Measurements from ENCODE around the gene GPD2. TPM values are rescaled to one million over a fixed set of nuclear protein-coding genes. Genes with fewer than 3 reads are reported as not detected.

GPD2 gene
- total and polyA plus RNA-seq, 2 of the 8 experiments (the other 6 are each of a cell fraction or from before 2014, with no cell fraction given) = 8.4 to 43.1 TPM

GRCh38 chr2:156447761-156448160 is 11.6 kb downstream of the GPD2 start:
- no peak overlapping the region for H2BK15ac ChIP-seq (ENCODE audit: low read length)
- H3K27ac ChIP-seq (ENCODE audit: low read depth, low read length) = no peak overlapping the region
- H3K23me2 ChIP-seq (ENCODE audit: low read depth, low read length) = peaks cover 1% of the 10 kb centered on the region
- TF ChIP-seq FOSL1 (IDR thresholded peaks at IDR 0.05; ENCODE audit: insufficient read depth, low read depth, low read length) = no peak
- no peak for TF ChIP-seq HDAC2 (IDR thresholded peaks at IDR 0.05; ENCODE audit: borderline replicate concordance in 1 of 2, low read depth in 2 of 2, low read length in 2 of 2)
- TF ChIP-seq ZNF274 (IDR thresholded peaks at IDR 0.05; ENCODE audit: borderline replicate concordance, extremely low read depth, low read length) = no peak
- TF ChIP-seq, protein P1, sequence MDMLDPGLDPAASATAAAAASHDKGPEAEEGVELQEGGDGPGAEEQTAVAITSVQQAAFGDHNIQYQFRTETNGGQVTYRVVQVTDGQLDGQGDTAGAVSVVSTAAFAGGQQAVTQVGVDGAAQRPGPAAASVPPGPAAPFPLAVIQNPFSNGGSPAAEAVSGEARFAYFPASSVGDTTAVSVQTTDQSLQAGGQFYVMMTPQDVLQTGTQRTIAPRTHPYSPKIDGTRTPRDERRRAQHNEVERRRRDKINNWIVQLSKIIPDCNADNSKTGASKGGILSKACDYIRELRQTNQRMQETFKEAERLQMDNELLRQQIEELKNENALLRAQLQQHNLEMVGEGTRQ (IDR thresholded peaks at IDR 0.05; ENCODE audit: low read length) = no peak
- TF ChIP-seq ATF3 (IDR thresholded peaks at IDR 0.05; ENCODE audit: insufficient read depth, low read depth, low read length) = no peak
- TF ChIP-seq KDM5A (IDR thresholded peaks at IDR 0.05; ENCODE audit: low read length) = no peak
- no peak for TF ChIP-seq ATF2 (IDR thresholded peaks at IDR 0.05; ENCODE audit: low read length)
- TF ChIP-seq KDM1A (IDR thresholded peaks at IDR 0.05; ENCODE audit: borderline replicate concordance, low read length) = no peak
- no peak for TF ChIP-seq RBBP5 (IDR thresholded peaks at IDR 0.05; ENCODE audit: borderline replicate concordance, low read depth, low read length)
- TF ChIP-seq CEBPB (IDR thresholded peaks at IDR 0.05; ENCODE audit: low read depth, low read length) = no peak
- no peaks in the 10 kb centered on the region for H3K36me3 ChIP-seq (ENCODE audit: control insufficient read depth in 2 of 4, insufficient read depth in 4 of 4, low read length in 3 of 4)
- H3K9me3 ChIP-seq (ENCODE audit: insufficient read depth in 2 of 2, low read depth in 1 of 2, low read length in 1 of 2) = peaks cover 0 to 11% of the 10 kb centered on the region in 2 experiments; a peak in 1 of 4 replicates
- no peaks in the 10 kb centered on the region; the same call in 1 of the 2 replicates for H3K79me1 ChIP-seq (ENCODE audit: low read depth, low read length)
- peaks cover 0 to 5% of the 10 kb centered on the region in 2 experiments; a peak in 1 of 4 replicates for H3K79me2 ChIP-seq (ENCODE audit: control insufficient read depth in 1 of 2, insufficient read depth in 2 of 2, low read length in 2 of 2)
- H2BK120ac ChIP-seq (replicated peaks; ENCODE audit: low read depth, low read length) = no peak overlapping the region
- H3K56ac ChIP-seq (replicated peaks; ENCODE audit: insufficient read length, low read depth, low read length) = no peak overlapping the region
- 92% methylated on average over 1 of the region's 1 CpG; no CpG with 5 or more reads in 1 of the 2 experiments for WGBS, 2 experiments (ENCODE audit: extremely low coverage in 1 of 2, insufficient coverage in 1 of 2, insufficient read length in 1 of 2, insufficient replicate concordance in 2 of 2, low coverage in 1 of 2, low lambda C conversion rate in 2 of 2, missing lambda C conversion rate in 1 of 2)
- H3K4me3 ChIP-seq (ENCODE audit: extremely low read depth in 1 of 4, insufficient read depth in 2 of 4, low read depth in 3 of 4, low read length in 4 of 4) = no peak overlapping the region
- no peak overlapping the region for H4K5ac ChIP-seq (ENCODE audit: insufficient read length, low read depth, low read length)
- ChIA-PET CTCF (ENCODE audit: partially characterized antibody) (no interaction called here), POLR2A (ENCODE audit: partially characterized antibody) (no interaction called here)
- H2AFZ ChIP-seq (ENCODE audit: low read length) = no peak overlapping the region
- no peak overlapping the region for H2BK20ac ChIP-seq (ENCODE audit: low read length)
- H3K14ac ChIP-seq (ENCODE audit: insufficient read length) = no peak overlapping the region
- H3K23ac ChIP-seq (ENCODE audit: insufficient read length) = no peak overlapping the region
- H2BK12ac ChIP-seq (ENCODE audit: low read depth, low read length) = no peak overlapping the region
- H3K27me3 ChIP-seq (replicated peaks in 1 of 4; ENCODE audit: control insufficient read depth in 3 of 4, extremely low read depth in 1 of 4, insufficient read depth in 3 of 4, low read length in 3 of 4) = no peaks in the 10 kb centered on the region; a peak in 1 of 7 replicates
- no peak overlapping the region for H2AK5ac ChIP-seq (ENCODE audit: low read depth, low read length)
- H4K20me1 ChIP-seq (replicated peaks in 1 of 2; ENCODE audit: control insufficient read depth in 1 of 2, insufficient read depth in 2 of 2, low read length in 2 of 2) = no peaks in the 10 kb centered on the region
- no peak overlapping the region for H2BK5ac ChIP-seq (ENCODE audit: low read depth, low read length)
- H4K8ac ChIP-seq (ENCODE audit: extremely low read depth, insufficient read depth, low read length) = no peak overlapping the region
- H3K9ac ChIP-seq (replicated peaks in 1 of 4; ENCODE audit: extremely low read depth in 1 of 4, low read depth in 3 of 4, low read length in 3 of 4) = no peak overlapping the region
- FAIRE-seq = no peak
- H3K18ac ChIP-seq (ENCODE audit: extremely low read depth, low read length) = no peak overlapping the region
- no peak for DNase-seq (ENCODE audit: low read depth in 1 of 2, low spot score in 2 of 2)
- no peaks in the 10 kb centered on the region for H3K4me1 ChIP-seq (replicated peaks in 1 of 4; ENCODE audit: control insufficient read depth in 3 of 4, insufficient read depth in 4 of 4, low read length in 3 of 4)
- H4K91ac ChIP-seq (replicated peaks; ENCODE audit: insufficient read length, low read length) = no peak overlapping the region
- no peak overlapping the region for H3K4me2 ChIP-seq (ENCODE audit: insufficient read depth in 1 of 2, low read depth in 2 of 2, low read length in 2 of 2)
- H3K4ac ChIP-seq (replicated peaks; ENCODE audit: insufficient read length, low read depth, low read length) = no peak overlapping the region

Data from H1 (cell line).